Nephron (organoid): ENCODE measurements around the gene ULK1.

ENCODE experiments used
- H3K27ac Mint-ChIP-seq, 3 experiments: 2 replicates each; pipeline ENCODE4 v1.8.0; 2020; ENCODE audit warnings: mixed read lengths in 3 of 3, mild to moderate bottlenecking in 2 of 3, moderate library complexity in 1 of 3
- H3K27me3 Mint-ChIP-seq: 2 replicates; pipeline ENCODE4 v1.8.0; 2021; ENCODE audit warnings: low read depth, mild to moderate bottlenecking, moderate library complexity, mixed read lengths
- H3K36me3 Mint-ChIP-seq: 2 replicates; pipeline ENCODE4 v1.8.0; 2020; ENCODE audit warnings: low read depth, mixed read lengths
- H3K4me1 Mint-ChIP-seq: 2 replicates; pipeline ENCODE4 v1.8.0; 2020; ENCODE audit warnings: mixed read lengths
- H3K4me3 Mint-ChIP-seq, 3 experiments: 2 replicates each; pipeline ENCODE4 v1.8.0; 2020; ENCODE audit warnings: mild to moderate bottlenecking in 3 of 3, mixed read lengths in 3 of 3, moderate library complexity in 2 of 3
- H3K9me3 Mint-ChIP-seq: 2 replicates; pipeline ENCODE4 v1.8.0; 2020; ENCODE audit warnings: mixed read lengths
- CTCF ChIP-seq, 3 experiments: fragments of 200-600 bp; sonication (generic); IDR thresholded peaks; one replicate each; pipeline ENCODE4 v1.5.0; 2021; ENCODE audit warnings: antibody characterized with exemption in 3 of 3; ENCODE audit not compliant: unreplicated experiment in 3 of 3

ULK1 gene

DNA sequence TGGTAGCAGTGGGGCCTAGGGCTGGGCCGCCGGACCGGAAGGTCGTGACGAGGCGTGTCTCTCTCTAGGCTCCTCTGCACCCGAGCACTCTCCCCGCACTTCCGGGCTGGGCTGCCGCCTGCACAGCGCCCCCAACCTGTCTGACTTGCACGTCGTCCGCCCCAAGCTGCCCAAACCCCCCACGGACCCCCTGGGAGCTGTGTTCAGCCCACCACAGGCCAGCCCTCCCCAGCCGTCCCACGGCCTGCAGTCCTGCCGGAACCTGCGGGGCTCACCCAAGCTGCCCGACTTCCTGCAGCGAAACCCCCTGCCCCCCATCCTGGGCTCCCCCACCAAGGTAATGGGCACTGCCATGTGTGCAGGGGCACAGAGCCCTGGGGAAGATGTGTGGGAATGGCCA is 21.4 kb downstream of the ULK1 start:
- Mint-ChIP-seq H3K4me1 (no peaks in the 10 kb centered on the region), H3K4me3 (no peak overlapping the region), H3K27ac (no peak overlapping the region), H3K9me3 (no peaks in the 10 kb centered on the region), H3K27me3 (no peaks in the 10 kb centered on the region), H3K36me3 (peaks cover 4% of the 10 kb centered on the region)
- TF ChIP-seq CTCF (IDR thresholded peaks at IDR 0.05; ENCODE audit: unreplicated experiment in 3 of 3) = no peak

GRCh38 chr12:131916306-131917138 is 22.1 kb downstream of the ULK1 start:
- TF ChIP-seq CTCF (IDR thresholded peaks at IDR 0.05; ENCODE audit: unreplicated experiment in 3 of 3) = no peak
- H3K27ac Mint-ChIP-seq = no peak overlapping the region
- no peaks in the 10 kb centered on the region for H3K9me3 Mint-ChIP-seq
- peaks cover 4% of the 10 kb centered on the region for H3K36me3 Mint-ChIP-seq
- H3K27me3 Mint-ChIP-seq = no peaks in the 10 kb centered on the region
- no peak overlapping the region for H3K4me3 Mint-ChIP-seq
- no peaks in the 10 kb centered on the region for H3K4me1 Mint-ChIP-seq

GRCh38 chr12:131917139-131917710 is 22.8 kb downstream of the ULK1 start:
- H3K36me3 Mint-ChIP-seq = peaks cover 7% of the 10 kb centered on the region
- no peak overlapping the region for H3K27ac Mint-ChIP-seq
- no peaks in the 10 kb centered on the region for H3K27me3 Mint-ChIP-seq
- no peaks in the 10 kb centered on the region for H3K9me3 Mint-ChIP-seq
- H3K4me3 Mint-ChIP-seq = no peak overlapping the region
- H3K4me1 Mint-ChIP-seq = no peaks in the 10 kb centered on the region
- TF ChIP-seq CTCF (IDR thresholded peaks at IDR 0.05; ENCODE audit: unreplicated experiment in 3 of 3) = no peak

DNA sequence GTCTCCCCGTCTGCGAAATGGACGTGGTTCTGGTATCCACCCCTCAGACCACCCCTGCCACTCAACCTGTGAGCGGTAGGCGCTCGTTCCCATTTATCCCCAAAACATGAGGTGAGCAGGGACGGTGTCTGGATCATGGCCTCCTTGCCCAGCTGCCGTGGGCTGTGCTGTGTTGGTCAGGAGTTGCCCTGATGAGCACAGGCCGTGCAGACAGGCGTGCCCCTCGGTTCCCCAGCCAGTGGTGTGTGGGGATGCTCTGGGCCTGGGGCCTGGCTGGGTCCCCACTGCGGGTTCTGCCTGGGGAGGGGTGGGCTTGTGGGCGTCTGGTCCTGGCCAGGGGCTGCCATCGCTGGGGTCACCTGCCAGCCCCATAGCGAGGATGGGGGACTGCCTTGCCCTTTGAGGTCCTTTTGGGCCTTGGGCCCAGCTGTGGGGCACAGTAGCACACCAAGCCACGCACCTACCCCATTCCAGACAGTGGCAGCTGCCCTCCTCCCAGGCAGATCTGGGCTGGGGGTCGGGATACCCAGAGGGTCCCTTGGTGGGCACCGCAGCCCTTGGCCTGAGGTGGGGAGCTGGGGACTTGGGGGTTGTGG is 23.4 kb downstream of the ULK1 start:
- Mint-ChIP-seq H3K4me3 (no peak overlapping the region), H3K27me3 (no peaks in the 10 kb centered on the region), H3K9me3 (no peaks in the 10 kb centered on the region), H3K36me3 (peaks cover 10% of the 10 kb centered on the region), H3K27ac (no peak overlapping the region), H3K4me1 (peaks cover 3% of the 10 kb centered on the region)
- TF ChIP-seq CTCF (IDR thresholded peaks at IDR 0.05; ENCODE audit: unreplicated experiment in 3 of 3) = no peak

DNA sequence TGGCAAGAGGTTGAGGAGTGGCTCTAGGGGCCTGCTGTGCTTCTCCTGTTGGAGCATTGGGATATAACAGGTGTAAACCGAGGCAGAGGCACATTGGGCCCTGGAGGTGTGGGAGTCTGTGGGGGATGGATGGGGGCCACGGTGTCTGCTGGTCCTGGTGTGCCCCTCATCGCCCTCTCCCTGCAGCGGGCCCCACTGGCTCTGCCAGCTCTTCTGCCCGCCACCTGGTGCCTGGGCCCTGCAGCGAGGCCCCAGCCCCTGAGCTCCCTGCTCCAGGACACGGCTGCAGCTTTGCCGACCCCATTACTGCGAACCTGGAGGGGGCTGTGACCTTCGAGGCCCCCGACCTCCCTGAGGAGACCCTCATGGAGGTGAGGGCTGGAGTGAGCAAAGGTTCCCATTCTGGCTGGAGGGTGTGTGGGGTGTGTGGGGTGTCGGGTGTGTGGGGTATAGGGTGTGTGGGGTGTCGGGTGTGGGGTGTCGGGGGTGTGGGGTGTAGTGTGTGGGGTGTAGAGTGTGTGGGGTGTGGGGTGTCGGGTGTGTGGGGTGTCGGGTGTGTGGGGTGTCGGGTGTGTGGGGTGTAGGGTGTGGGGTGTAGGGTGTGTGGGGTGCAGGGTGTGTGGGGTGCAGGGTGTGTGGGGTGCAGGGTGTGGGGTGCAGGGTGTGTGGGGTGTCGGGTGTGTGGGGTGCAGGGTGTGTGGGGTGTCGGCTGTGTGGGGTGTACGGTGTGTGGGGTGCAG is 24.1 kb downstream of the ULK1 start:
- Mint-ChIP-seq H3K9me3 (no peaks in the 10 kb centered on the region), H3K27me3 (no peaks in the 10 kb centered on the region), H3K4me3 (no peak overlapping the region), H3K36me3 (peaks cover 12% of the 10 kb centered on the region), H3K4me1 (peaks cover 4% of the 10 kb centered on the region), H3K27ac (no peak overlapping the region)
- no peak for TF ChIP-seq CTCF (IDR thresholded peaks at IDR 0.05; ENCODE audit: unreplicated experiment in 3 of 3)
